Vagina (tissue), 2 donors: Measurements from ENCODE around the gene KDM4C. TPM values are rescaled to one million over a fixed set of nuclear protein-coding genes. Genes with fewer than 3 reads are reported as not detected.

Experiments
- DNase-seq, 2 donors: peaks; one replicate each; pipeline ENCODE4 v3.0.0-alpha.2; 2017; ENCODE audit errors: extremely low spot score in 2 of 2
- H3K27ac ChIP-seq: fragments of 200-600 bp; sonication (generic); one replicate; pipeline ENCODE4 v1.5.1; 2019
- H3K27me3 ChIP-seq: fragments of 200-600 bp; sonication (generic); one replicate; pipeline ENCODE4 v1.5.1; 2019
- H3K36me3 ChIP-seq, 2 donors: fragments of 200-600 bp; sonication (generic); one replicate each; pipeline ENCODE4 v1.5.1; 2017 to 2019
- H3K4me1 ChIP-seq: fragments of 200-600 bp; sonication (generic); one replicate; pipeline ENCODE4 v1.5.1; 2019
- H3K4me3 ChIP-seq, 2 donors: fragments of 200-600 bp; sonication (generic); 1 replicate in 1 of 2; 2 replicates in 1 of 2; pipeline ENCODE4 v1.5.1; 2016 to 2019
- H3K9me3 ChIP-seq: fragments of 200-600 bp; sonication (generic); one replicate; pipeline ENCODE4 v1.5.1; 2019
- CTCF ChIP-seq, 3 experiments: fragments of 450-650 bp in 2 of 3; fragments of 200-600 bp in 1 of 3; sonication (generic) in 1 of 3; IDR thresholded peaks; one replicate each; pipeline ENCODE4 v1.5.1; 2017 to 2019; ENCODE audit warnings: antibody characterized with exemption in 3 of 3, mild to moderate bottlenecking in 2 of 3, moderate library complexity in 2 of 3
- POLR2A ChIP-seq, 2 donors: fragments of 450-650 bp; IDR thresholded peaks; one replicate each; pipeline ENCODE4 v1.6.1; 2017; ENCODE audit warnings: antibody characterized with exemption in 2 of 2, mild to moderate bottlenecking in 2 of 2, moderate library complexity in 2 of 2
- POLR2AphosphoS5 ChIP-seq, 2 donors: sonication (generic); formaldehyde crosslinking; IDR thresholded peaks; one replicate each; pipeline ENCODE4 v1.9.0; 2017; ENCODE audit warnings: antibody characterized with exemption in 2 of 2, mild to moderate bottlenecking in 2 of 2, low read depth in 1 of 2; ENCODE audit not compliant: insufficient read depth in 1 of 2
- intact Hi-C: fragments of 100-400 bp; cut with DNase I; formaldehyde crosslinking; loops from one replicate; pipeline ENCODE4 v1.15.1; 2023
- total RNA-seq: library from RNA; depleted of rRNA; stranded (reverse); fragments of >200 nt; gene quantifications from one replicate; pipeline ENCODE4 v1.2.3, GENCODE V29; 2016

The KDM4C gene
- total RNA-seq, 1 donor from 2014 or later: 35.6 TPM

- intact Hi-C loops: no loop called here
Observed at GRCh38 chr9:6869081-6869948, 111.5 kb downstream of the KDM4C start.

DNA sequence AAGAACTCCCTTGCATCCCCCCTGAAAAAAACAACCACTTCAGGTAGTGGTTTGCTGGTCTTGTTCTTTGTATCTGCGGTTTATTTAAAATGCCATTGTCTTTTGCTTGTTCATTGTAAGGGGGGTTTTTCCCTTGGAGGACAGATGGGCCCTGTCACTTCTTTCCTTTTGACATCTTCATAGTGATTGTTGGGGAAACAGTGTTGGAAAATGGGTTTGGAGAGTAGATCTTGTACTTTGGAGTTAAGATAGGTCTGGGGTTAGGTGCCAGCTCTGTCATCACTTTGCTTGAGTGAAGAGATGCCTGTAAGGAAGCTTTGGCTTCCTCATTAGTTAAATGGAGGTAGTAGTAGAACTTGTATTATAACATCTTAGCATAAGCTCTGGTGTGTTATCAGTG lies 112.4 kb downstream of the KDM4C start:
- Histone ChIP-seq H3K27me3 (no peaks in the 10 kb centered on the region), H3K4me1 (no peaks in the 10 kb centered on the region), H3K4me3 (no peak overlapping the region), H3K36me3 (no peaks in the 10 kb centered on the region), H3K27ac (no peak overlapping the region), H3K9me3 (no peaks in the 10 kb centered on the region)
- no peak for TF ChIP-seq POLR2A (IDR thresholded peaks at IDR 0.05)
- TF ChIP-seq CTCF (IDR thresholded peaks at IDR 0.05): no peak
- no peak for TF ChIP-seq POLR2AphosphoS5 (IDR thresholded peaks at IDR 0.05; ENCODE audit: insufficient read depth in 1 of 2, low read depth in 1 of 2)
- DNase-seq: no peak
- intact Hi-C loops: no loop called here

More at GRCh38 chr9:6869081-6869948, 111.5 kb downstream of the KDM4C start:
- no peak for DNase-seq
- H3K4me1 ChIP-seq: no peaks in the 10 kb centered on the region
- no peak overlapping the region for H3K4me3 ChIP-seq
- no peak overlapping the region for H3K27ac ChIP-seq
- TF ChIP-seq CTCF (IDR thresholded peaks at IDR 0.05): no peak
- TF ChIP-seq POLR2AphosphoS5 (IDR thresholded peaks at IDR 0.05; ENCODE audit: insufficient read depth in 1 of 2, low read depth in 1 of 2): no peak
- TF ChIP-seq POLR2A (IDR thresholded peaks at IDR 0.05): no peak
- H3K27me3 ChIP-seq: no peaks in the 10 kb centered on the region
- H3K9me3 ChIP-seq: no peaks in the 10 kb centered on the region
- no peaks in the 10 kb centered on the region for H3K36me3 ChIP-seq

DNA sequence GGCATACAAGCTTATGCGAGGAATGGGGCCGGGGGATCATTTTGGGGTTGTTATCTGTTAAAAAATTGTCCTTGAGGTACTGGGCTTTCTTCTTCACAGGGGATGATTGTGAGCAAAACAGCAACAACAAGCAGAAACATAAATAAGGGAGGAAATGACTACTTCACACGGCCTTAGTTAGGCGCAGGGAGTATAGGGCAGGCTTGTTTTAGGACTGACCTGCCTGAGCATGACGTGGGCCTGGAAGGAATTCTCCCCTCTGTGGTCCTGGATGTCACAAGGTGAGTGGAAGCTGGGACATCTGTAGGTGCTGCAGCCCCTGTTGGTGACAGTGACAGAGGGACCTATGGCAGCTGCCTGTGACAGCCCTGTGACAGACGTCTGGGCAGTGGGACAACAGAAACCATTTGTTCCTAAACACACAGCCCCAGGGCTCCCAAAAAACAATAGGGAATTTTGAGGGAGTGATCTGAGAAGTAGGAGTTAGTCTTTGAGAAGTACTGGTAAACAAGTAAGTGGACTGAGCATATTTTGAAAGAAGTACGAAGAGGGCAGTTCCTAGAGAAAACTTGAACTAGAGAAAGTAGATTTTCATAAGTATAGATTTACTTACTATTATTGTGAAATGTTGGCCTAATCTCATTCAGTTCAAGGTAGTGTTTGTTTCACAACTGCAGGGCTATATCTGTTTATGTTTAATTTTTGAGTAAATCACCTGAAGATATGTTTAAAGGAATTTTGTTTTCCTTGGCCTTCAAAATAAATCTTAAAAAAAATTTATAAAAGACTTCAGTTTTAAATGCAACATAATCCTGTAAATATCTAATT lies 113.1 kb downstream of the KDM4C start:
- TF ChIP-seq POLR2AphosphoS5 (IDR thresholded peaks at IDR 0.05; ENCODE audit: insufficient read depth in 1 of 2, low read depth in 1 of 2) (no peak), POLR2A (IDR thresholded peaks at IDR 0.05) (no peak), CTCF (IDR thresholded peaks at IDR 0.05) (no peak)
- no peaks in the 10 kb centered on the region for H3K4me1 ChIP-seq
- no peak overlapping the region for H3K4me3 ChIP-seq
- no peaks in the 10 kb centered on the region for H3K9me3 ChIP-seq
- DNase-seq: no peak
- no peak overlapping the region for H3K27ac ChIP-seq
- no peaks in the 10 kb centered on the region for H3K36me3 ChIP-seq
- intact Hi-C loops: no loop called here
- H3K27me3 ChIP-seq: no peaks in the 10 kb centered on the region

- Histone ChIP-seq H3K9me3 (no peaks in the 10 kb centered on the region), H3K36me3 (no peaks in the 10 kb centered on the region), H3K4me1 (no peaks in the 10 kb centered on the region), H3K27me3 (no peaks in the 10 kb centered on the region), H3K27ac (no peak overlapping the region), H3K4me3 (no peak overlapping the region)
- no peak for DNase-seq
- no peak for TF ChIP-seq CTCF (IDR thresholded peaks at IDR 0.05)
- TF ChIP-seq POLR2AphosphoS5 (IDR thresholded peaks at IDR 0.05; ENCODE audit: insufficient read depth in 1 of 2, low read depth in 1 of 2): no peak
- TF ChIP-seq POLR2A (IDR thresholded peaks at IDR 0.05): no peak
- intact Hi-C loops: no loop called here
Observed at GRCh38 chr9:6873857-6874256, 116.1 kb downstream of the KDM4C start.
